K562 (cell line): Measurements from ENCODE around the gene PXN. TPM values are rescaled to one million over a fixed set of nuclear protein-coding genes. Genes with fewer than 3 reads are reported as not detected.

Experiments
- ARHGAP35 ChIP-seq: fragments of 450-650 bp; IDR thresholded peaks from 2 replicates; pipeline ENCODE4 v1.6.1; 2018; ENCODE audit not compliant: partially characterized antibody
- ARID4B ChIP-seq: sonication (generic); formaldehyde crosslinking; IDR thresholded peaks from 2 replicates; pipeline ENCODE4 v1.8.0; 2022; ENCODE audit warnings: mild to moderate bottlenecking, missing genetic modification reagents
- ATF7 ChIP-seq: fragments of 450-650 bp; IDR thresholded peaks from 2 replicates; pipeline ENCODE4 v1.7.1; 2014; ENCODE audit warnings: mild to moderate bottlenecking, moderate library complexity
- DMBX1 ChIP-seq: fragments of 250-450 bp; sonication (Bioruptor Pico); IDR thresholded peaks from 2 replicates; pipeline ENCODE4 v1.8.0; 2022; ENCODE audit warnings: inconsistent platforms, mild to moderate bottlenecking, moderate library complexity, borderline replicate concordance
- ETV6 ChIP-seq, 3 experiments: fragments of 150-350 bp in 1 of 3; sonication (generic) in 1 of 3; formaldehyde crosslinking in 1 of 3; IDR thresholded peaks; 2 replicates each; pipeline versions ENCODE4 v1.6.1 to v1.8.0; 2014 to 2022; ENCODE audit warnings: borderline replicate concordance in 2 of 3, low read depth in 2 of 3, antibody characterized with exemption in 1 of 3, low read length in 1 of 3, mild to moderate bottlenecking in 1 of 3, missing genetic modification reagents in 1 of 3
- GABPA ChIP-seq: fragments of 200-800 bp; sonication (Bioruptor generic); conservative IDR thresholded peaks from 2 replicates; pipeline ENCODE4 v1.6.1; 2016; ENCODE audit warnings: low read depth, missing genetic modification characterization, missing compliant biosample characterization
- KAT2B ChIP-seq: IDR thresholded peaks from one replicate; pipeline ENCODE4 v1.6.1; 2012; ENCODE audit warnings: low read depth, mild to moderate bottlenecking, control low read depth, inconsistent platforms, low read length, moderate library complexity
- LEF1 ChIP-seq: fragments of 450-650 bp; IDR thresholded peaks from 2 replicates; pipeline ENCODE4 v1.6.1; 2016; ENCODE audit warnings: mild to moderate bottlenecking
- MEIS2 ChIP-seq: fragments of 450-650 bp; IDR thresholded peaks from 2 replicates; pipeline ENCODE4 v1.6.1; 2014; ENCODE audit warnings: mild to moderate bottlenecking; ENCODE audit not compliant: partially characterized antibody
- NEUROD1 ChIP-seq: fragments of 150-350 bp; IDR thresholded peaks from 2 replicates; pipeline ENCODE4 v1.6.1; 2014; ENCODE audit warnings: borderline replicate concordance, low read length, low read depth; ENCODE audit not compliant: partially characterized antibody
- POLR2AphosphoS2 ChIP-seq: IDR thresholded peaks from 2 replicates; pipeline ENCODE4 v1.6.1; 2012; ENCODE audit warnings: low read length, improper control_type of control experiment
- POLR2AphosphoS5 ChIP-seq: IDR thresholded peaks from 2 replicates; pipeline ENCODE4 v1.6.1; 2011; ENCODE audit warnings: mild to moderate bottlenecking, low read depth, low read length, moderate library complexity; ENCODE audit not compliant: control insufficient read depth, insufficient read depth
- PURB ChIP-seq: sonication (generic); formaldehyde crosslinking; IDR thresholded peaks from 2 replicates; pipeline ENCODE4 v1.9.0; 2021; ENCODE audit warnings: low read depth, mild to moderate bottlenecking, missing genetic modification reagents
- SNRNP70 ChIP-seq: fragments of 200-400 bp; formaldehyde crosslinking; optimal IDR thresholded peaks from 2 replicates; pipeline ENCODE3; 2017; ENCODE audit warnings: low read depth, low read length
- TCFL5 ChIP-seq: fragments of 250-450 bp; sonication (Bioruptor Pico); conservative IDR thresholded peaks from 2 replicates; pipeline ENCODE4 v1.6.1; 2021; ENCODE audit warnings: mild to moderate bottlenecking, moderate library complexity, matching md5 sums
- TRIM28 ChIP-seq: fragments of 450-650 bp; IDR thresholded peaks from 2 replicates; pipeline ENCODE4 v1.6.1; 2017
- XRCC5 ChIP-seq: fragments of 200-400 bp; formaldehyde crosslinking; IDR thresholded peaks from 2 replicates; pipeline ENCODE4 v1.6.1; 2017; ENCODE audit warnings: low read depth, mild to moderate bottlenecking, low read length
- ZBTB17 ChIP-seq: fragments of 450-650 bp; formaldehyde crosslinking; IDR thresholded peaks from 2 replicates; pipeline ENCODE4 v1.4.0; 2020; ENCODE audit warnings: mild to moderate bottlenecking
- ZFP36 ChIP-seq: fragments of 150-350 bp; IDR thresholded peaks from 2 replicates; pipeline ENCODE4 v1.6.1; 2018; ENCODE audit warnings: low read length, low read depth; ENCODE audit not compliant: partially characterized antibody
- ZNF583 ChIP-seq: fragments of 250-450 bp; sonication (Bioruptor Pico); IDR thresholded peaks from 2 replicates; pipeline ENCODE4 v1.4.0; 2020
- ZNF707 ChIP-seq: fragments of 250-450 bp; sonication (Bioruptor Pico); conservative IDR thresholded peaks from 2 replicates; pipeline ENCODE4 v1.8.0; 2022; ENCODE audit warnings: inconsistent platforms, mild to moderate bottlenecking, moderate library complexity
- polyA plus RNA-seq, 8 experiments: library from polyadenylated mRNA; depleted of rRNA in 4 of 8; stranded (reverse) in 5 of 8; unstranded in 3 of 8; fragments of >200 nt; fragmentation: Nextera tagmentation in 2 of 8; fragmentation: Illumina TruSeq in 1 of 8; extraction: Ambion mirVana in 2 of 8; extraction: Trizol in 1 of 8; gene quantifications; 2 replicates each; pipeline versions ENCODE4 v1.2.1 to v1.2.3, GENCODE V29; 2011 to 2014; ENCODE audit warnings: inconsistent platforms in 1 of 8, missing spikeins in 1 of 8
- total RNA-seq, 7 experiments: library from RNA; depleted of rRNA in 6 of 7; stranded (reverse); fragments of >200 nt in 6 of 7; fragmentation: Illumina TruSeq in 2 of 7; extraction: Trizol in 2 of 7; gene quantifications; 2 replicates each; pipeline versions ENCODE4 v1.2.1 to v1.2.3, GENCODE V29; 2011 to 2021; ENCODE audit warnings: low replicate concordance in 1 of 7
- TF ChIP-seq, protein P1 (sequence below): fragments of 450-650 bp; conservative IDR thresholded peaks from 2 replicates; pipeline ENCODE4 v1.6.1; 2016; ENCODE audit warnings: missing genetic modification characterization, low read depth, mild to moderate bottlenecking, missing compliant biosample characterization, moderate library complexity
- TF ChIP-seq, protein P2 (sequence below): fragments of 450-650 bp; formaldehyde crosslinking; IDR thresholded peaks from 2 replicates; pipeline ENCODE4 v1.4.0; 2020; ENCODE audit warnings: mild to moderate bottlenecking, moderate library complexity

Gene PXN
- total and polyA plus RNA-seq, 9 of the 15 experiments (the other 6 are each of a cell fraction or from before 2014, with no cell fraction given): 4.0 to 74.1 (median 18.6) TPM

DNA sequence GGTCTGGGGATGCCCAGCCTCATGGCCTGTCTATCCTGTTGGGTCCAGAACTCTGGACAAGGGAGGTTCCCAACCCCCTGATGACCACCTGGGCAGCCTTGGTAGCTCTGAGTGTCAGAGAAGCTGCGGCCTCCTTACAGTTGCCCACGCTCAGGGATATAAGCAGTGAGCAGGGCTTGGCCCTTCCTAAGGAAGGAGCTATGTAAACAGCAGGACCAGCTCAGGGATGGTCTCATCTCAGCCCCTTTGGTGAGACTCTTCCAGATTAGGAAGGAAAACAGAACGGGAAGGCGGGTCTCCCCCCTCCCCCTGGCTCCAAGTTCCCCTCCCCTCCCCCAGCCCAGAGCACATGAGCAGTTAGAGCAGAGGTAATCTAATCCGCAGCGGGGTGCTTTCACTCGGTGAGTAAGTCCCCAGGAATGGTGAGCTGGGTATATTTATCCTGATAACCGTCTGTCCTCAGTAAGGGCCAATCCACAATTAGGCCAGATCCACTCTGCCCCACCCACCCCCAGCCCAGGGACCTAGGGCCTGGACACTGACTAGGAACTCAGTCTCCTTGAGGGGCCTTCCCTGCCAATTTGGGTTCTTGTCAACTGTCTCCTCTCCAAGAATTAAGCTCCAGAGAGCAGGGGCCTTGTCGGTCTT is 35.1 kb downstream of the PXN start (continued):
- TF ChIP-seq KAT2B (no peak), ETV6 (IDR thresholded peaks at IDR 0.05; ENCODE audit: borderline replicate concordance in 1 of 2, low read depth in 2 of 2, low read length in 1 of 2) (peak; percentile 27 to 47; a peak in 1 of 4 replicates), ETV6 (CRISPR knock-in tag; IDR thresholded peaks at IDR 0.05; ENCODE audit: borderline replicate concordance) (no peak), ZBTB17 (no peak), MEIS2 (no peak), GABPA (tag) (no peak), ZFP36 (no peak), XRCC5 (no peak), ZNF583 (CRISPR knock-in tag) (no peak), DMBX1 (CRISPR knock-in tag) (no peak), PURB (no peak), NEUROD1 (no peak), ZNF707 (CRISPR knock-in tag) (no peak), TCFL5 (CRISPR knock-in tag) (no peak), LEF1 (peak; percentile 79; the same call in 1 of the 2 replicates), ATF7 (no peak), POLR2AphosphoS2 (no peak), ARHGAP35 (no peak), SNRNP70 (no peak), ARID4B (no peak), TRIM28 (no peak), POLR2AphosphoS5 (peak; percentile 77)
- TF ChIP-seq, protein P1, sequence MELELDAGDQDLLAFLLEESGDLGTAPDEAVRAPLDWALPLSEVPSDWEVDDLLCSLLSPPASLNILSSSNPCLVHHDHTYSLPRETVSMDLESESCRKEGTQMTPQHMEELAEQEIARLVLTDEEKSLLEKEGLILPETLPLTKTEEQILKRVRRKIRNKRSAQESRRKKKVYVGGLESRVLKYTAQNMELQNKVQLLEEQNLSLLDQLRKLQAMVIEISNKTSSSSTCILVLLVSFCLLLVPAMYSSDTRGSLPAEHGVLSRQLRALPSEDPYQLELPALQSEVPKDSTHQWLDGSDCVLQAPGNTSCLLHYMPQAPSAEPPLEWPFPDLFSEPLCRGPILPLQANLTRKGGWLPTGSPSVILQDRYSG (tag): no peak
- TF ChIP-seq, protein P2, sequence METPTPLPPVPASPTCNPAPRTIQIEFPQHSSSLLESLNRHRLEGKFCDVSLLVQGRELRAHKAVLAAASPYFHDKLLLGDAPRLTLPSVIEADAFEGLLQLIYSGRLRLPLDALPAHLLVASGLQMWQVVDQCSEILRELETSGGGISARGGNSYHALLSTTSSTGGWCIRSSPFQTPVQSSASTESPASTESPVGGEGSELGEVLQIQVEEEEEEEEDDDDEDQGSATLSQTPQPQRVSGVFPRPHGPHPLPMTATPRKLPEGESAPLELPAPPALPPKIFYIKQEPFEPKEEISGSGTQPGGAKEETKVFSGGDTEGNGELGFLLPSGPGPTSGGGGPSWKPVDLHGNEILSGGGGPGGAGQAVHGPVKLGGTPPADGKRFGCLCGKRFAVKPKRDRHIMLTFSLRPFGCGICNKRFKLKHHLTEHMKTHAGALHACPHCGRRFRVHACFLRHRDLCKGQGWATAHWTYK (CRISPR knock-in tag): no peak
